ENCODE results near the gene PDS5B.
"Not testable (repeated sequence)": the region's sequence is repeated elsewhere in the genome, so short reads cannot be mapped to it uniquely, and the experiment has no call there.

PDS5B gene, protein sequence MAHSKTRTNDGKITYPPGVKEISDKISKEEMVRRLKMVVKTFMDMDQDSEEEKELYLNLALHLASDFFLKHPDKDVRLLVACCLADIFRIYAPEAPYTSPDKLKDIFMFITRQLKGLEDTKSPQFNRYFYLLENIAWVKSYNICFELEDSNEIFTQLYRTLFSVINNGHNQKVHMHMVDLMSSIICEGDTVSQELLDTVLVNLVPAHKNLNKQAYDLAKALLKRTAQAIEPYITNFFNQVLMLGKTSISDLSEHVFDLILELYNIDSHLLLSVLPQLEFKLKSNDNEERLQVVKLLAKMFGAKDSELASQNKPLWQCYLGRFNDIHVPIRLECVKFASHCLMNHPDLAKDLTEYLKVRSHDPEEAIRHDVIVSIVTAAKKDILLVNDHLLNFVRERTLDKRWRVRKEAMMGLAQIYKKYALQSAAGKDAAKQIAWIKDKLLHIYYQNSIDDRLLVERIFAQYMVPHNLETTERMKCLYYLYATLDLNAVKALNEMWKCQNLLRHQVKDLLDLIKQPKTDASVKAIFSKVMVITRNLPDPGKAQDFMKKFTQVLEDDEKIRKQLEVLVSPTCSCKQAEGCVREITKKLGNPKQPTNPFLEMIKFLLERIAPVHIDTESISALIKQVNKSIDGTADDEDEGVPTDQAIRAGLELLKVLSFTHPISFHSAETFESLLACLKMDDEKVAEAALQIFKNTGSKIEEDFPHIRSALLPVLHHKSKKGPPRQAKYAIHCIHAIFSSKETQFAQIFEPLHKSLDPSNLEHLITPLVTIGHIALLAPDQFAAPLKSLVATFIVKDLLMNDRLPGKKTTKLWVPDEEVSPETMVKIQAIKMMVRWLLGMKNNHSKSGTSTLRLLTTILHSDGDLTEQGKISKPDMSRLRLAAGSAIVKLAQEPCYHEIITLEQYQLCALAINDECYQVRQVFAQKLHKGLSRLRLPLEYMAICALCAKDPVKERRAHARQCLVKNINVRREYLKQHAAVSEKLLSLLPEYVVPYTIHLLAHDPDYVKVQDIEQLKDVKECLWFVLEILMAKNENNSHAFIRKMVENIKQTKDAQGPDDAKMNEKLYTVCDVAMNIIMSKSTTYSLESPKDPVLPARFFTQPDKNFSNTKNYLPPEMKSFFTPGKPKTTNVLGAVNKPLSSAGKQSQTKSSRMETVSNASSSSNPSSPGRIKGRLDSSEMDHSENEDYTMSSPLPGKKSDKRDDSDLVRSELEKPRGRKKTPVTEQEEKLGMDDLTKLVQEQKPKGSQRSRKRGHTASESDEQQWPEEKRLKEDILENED (N-terminal part only)

DNA sequence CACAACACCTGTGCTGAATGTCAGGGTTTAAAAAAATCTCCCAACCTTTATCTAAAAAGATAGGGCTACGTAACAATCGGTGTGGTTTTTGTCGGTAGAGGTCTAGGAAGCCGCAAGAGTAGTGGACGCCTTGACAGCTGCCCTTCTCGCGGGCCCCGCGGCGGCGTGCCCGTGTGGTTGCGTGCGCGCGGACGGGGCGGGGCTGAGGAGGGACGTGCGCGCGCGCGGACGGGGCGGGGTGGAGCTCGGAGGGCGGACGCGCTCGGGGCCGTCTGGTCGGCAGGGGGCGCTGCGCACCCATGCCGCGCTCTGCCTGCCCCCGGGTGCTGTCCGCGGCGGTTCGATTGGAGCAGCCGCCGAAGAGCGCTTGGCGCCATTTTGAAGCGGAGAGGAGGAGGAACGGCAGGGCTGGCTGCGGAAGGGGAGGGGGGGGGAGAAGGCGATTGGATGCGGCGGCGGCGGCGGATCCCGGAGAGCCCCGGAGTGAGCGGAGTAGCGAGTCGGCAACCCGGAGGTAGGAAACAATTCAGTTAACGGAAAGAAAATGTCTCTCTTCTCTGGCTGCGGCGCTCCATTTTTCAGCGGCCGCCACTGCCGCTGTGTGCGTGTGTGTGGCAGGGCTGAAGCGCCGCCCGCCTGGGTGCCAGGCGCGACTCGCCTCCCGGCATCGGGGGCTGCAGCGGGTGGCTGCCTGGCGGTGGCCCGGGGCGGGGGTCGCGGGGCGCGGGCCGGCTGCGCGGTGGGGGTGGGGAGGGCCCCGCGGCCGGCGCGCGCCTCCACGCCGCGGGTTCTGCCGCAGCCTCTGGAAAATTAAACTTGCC is at the start of gene PDS5B:
Gene PDS5B (plus strand): TSS at position 373 of the 821 bp plus-strand sequence. CDS start 62,321 bp downstream, outside the sequence.
- DNase-seq: peak; percentile 49 to 97 (median 92)

DNA sequence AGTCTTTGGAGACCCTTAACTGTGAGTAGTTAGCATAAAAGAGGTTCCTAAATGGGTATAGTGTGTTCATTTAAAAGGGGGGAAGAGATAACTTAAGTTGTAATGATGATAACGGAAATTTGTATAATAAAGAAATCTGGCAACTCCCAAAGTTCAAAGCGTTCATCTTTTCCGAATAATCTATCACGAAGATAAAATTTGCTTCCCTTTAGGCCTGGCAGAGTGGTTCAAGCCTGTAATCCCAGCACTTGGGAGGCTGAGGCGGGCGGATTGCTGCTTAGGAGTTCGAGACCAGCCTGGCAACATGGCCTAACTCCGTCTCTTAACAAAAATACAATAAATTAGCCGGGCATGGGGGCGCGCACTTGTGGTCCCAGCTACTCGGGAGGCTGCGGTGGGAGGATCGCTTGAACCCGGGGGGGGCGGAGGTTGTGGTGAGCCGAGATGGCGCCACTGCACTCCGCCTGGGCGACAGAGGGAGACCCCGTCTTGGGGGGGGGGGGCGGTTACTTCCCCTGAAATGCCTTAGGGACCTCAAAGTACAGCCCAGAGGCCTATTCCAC is 48.6 kb upstream of the PDS5B start:
- DNase-seq: peak in 22 of 58 donors; percentile 4 to 47 (median 21)

DNA sequence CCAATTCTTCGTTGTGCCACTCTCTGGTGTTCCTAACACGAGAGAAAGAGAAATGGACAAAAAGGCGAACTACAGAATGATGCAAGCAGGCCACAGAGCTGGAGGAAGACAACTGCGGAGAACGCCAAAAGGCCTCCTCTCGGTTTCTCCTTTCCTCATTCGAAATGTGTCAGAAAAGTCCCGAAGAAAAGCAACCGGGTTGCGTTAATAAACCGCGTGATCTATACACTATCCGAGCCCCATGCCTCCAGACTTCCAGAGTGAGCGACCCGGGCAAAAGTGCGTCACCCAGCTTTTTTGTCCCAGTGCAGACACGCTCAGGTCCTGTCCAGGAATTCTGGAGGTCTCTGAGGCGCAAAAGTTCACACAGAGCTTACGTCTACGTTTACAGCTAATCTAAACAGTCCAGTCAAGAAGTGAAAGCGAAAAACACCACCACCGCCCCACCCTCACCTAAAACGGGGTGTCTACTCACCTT is 48.1 kb upstream of the PDS5B start:
- peak in 29 of 58 donors; percentile 13 to 68 (median 44) for DNase-seq

DNA sequence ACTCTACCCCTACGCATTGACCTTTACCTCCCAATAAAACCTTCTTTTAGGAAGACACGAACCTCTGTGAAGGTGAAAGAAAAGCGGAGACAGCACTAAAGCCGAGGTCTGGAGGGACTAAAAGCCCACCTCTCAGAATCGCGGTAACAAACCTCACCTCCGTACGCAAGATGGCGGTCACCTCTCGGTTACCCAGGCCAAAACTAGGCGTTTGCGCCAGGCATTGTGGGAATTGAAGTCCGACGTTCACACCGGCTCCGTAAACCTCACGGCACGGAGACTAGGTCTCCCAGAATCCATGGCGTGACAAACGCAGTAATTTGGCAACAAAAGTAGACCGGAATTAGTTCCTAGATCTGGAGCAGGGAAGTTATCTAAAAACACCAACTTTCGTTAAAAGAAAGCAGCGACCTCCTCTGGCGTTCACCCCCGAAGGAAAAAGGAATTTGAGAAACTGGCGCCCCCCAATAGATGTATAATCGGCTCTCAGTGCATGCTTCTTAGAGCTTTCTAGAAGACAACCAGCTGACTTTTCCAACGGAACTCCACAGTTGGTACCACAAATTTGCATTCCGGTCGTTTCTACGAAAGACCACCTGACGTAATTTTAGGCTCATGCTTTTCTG is 47.5 kb upstream of the PDS5B start, which contains the start of gene N4BP2L2:
Gene N4BP2L2 (minus strand): TSS at position 175 of the 626 bp plus-strand sequence. CDS start 1,768 bp downstream, outside the sequence.
- peak; percentile 53 to 98 (median 92) for DNase-seq

DNA sequence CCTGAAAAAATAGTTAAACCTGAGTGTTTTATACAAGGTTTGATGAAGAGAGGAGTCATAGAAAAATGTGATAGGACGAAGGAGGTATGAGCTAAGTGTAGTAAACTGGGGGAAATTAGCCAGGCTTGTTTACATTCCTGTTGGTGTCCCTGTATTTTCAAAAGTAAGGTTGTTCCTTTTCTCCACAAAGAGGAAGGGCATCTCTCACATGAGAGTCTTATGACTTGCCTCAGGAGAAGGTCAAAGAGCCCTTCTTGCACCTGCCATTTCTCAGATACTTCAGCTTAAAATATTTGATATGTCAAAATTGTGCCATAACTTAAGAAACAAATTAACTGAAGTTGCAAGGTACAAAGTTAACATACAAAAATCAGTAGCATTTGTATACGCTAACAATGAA is 44.0 kb upstream of the PDS5B start:
- no peak for DNase-seq

DNA sequence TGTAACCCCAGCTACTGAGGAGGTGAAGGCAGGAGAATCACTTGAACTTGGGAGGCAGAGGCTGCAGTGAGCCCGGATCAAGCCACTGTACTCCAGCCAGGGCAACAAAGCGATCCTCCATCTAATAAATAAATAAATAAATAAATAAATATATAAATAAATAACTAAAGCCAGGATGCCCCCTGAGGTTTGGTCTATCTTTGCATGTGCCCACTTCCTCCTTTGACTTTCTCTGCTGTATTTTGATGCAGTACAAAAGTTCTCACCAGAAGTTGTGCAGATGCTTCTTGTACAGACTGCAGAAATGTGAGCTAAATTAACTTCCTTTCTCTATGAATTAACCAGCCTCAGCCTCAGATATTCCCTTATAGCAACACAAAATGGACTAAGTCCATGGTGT is 41.2 kb upstream of the PDS5B start:
- no peak for DNase-seq

DNA sequence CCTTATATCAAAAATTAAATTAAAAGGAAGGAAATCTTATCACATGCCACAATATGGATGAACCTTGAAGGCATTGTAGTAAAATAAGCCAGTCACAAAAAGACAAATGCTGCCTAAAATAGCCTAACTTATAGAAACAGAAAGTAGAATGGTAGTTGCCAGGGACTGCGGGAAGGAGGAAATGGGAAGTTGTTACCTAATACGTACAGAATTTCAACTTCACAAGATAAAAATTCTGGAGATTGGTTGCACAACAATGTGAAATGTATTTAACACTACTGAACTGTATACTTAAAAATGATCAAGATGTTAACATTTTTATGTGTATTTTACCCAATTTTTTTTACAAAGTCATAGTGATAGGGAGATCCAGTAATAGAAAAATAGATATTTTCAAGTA is 37.4 kb upstream of the PDS5B start:
- DNase-seq: no peak

DNA sequence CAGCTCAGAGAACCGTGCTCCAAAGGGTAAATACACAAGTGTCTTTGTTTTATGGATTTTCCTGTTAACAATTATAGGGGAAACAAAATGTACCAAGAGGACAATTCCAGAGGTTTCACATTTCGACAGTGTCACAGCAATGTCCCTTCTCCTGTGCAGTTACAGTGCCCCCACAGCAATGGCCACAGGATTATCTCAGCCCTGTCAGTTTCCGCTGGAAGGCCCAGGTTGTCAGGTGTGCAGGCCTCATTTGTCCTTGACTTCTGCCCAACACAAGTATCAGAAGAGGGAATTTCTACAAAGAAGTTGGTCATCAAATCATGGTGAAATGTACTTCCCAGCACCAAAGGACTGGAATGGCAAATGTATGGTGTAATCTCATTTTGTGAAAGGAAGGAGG is 36.5 kb upstream of the PDS5B start:
- no peak for DNase-seq

DNA sequence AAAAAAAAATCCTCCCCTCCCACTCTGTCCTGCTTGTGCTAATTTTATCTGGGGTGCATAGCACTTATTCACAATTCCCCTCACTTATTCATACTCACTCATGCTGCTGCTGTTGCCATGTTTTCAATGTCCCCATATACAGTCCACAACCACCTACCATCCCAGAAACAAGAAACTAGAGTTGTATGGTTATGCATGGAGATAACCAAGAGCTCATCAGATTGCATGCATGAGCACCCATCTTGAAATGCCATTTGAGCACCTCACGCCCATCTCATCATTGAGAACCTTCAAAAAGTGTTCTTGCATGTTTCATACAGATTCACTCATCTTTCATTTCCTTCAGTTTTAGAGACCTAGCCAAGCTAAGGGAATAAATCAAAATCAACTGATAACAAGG is 32.5 kb upstream of the PDS5B start:
- DNase-seq: no peak

DNA sequence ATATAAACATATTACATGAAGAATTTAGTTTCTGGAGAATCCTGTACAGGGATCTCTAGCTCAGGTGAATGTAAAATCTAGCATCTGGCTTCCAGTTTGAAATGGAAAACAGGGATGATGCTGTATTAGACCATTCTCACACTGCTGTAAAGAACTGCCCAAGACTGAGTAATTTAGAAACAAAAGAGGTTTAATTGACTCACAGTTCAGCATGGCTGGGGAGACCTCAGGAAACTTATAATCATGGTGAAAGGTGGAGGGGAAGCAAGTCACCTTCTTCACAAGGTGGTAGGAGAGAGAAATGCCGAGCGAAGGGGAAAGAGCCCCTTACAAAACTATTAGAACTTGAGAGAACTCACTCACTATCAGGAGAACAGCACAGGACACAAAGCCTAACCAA is 30.6 kb upstream of the PDS5B start:
- no peak for DNase-seq

DNA sequence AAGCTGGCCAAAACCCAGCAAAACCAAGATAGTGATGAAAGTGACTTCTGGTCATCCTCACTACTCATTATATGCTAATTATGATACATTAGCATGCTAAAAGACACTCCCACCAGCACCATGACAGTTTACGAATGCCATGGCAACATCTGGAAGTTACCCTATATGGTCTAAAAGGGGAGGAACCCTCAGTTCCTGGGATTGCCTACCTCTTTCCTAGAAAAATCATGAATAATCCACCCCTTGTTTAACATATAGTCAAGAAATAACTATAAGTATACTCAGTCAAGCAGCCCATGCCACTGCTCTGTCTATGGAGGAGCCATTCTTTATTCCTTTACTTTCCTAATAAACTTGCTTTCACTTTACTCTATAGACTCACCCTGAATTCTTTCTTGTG is 25.4 kb upstream of the PDS5B start:
- DNase-seq: not testable (repeated sequence)

DNA sequence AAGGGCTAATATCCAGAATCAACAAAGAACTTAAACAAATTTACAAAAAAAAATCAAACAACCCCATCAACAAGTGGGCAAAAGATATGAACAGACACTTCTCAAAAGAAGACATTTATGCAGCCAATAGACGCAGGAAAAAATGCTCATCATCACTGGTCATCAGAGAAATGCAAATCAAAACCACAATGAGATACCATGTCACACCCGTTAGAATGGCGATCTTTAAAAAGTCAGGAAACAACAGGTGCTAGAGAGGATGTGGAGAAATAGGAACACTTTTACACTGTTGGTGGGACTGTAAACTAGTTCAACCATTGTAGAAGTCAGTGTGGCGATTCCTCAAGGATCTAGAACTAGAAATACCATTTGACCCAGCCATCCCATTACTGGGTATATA is 10.6 kb upstream of the PDS5B start:
- not testable (repeated sequence) for DNase-seq

DNA sequence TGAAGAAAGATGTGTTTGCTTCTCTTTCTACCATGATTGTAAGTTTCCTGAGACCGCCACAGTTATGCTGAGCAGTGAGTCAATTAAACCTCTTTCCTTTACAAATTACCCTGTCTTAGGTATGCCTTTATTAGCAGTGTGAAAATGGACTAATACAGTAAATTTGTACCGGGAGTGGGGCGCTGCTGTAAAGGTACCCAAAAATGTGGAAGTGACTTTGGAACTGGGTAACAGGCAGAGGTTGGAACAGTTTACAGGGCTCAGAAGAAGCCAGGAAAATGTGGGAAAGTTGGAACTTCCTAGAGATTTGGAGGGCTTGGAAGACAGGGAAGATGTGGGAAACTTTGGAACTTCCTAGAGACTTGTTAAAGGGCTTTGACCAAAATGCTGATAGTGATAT is 9.2 kb upstream of the PDS5B start:
- no peak for DNase-seq

DNA sequence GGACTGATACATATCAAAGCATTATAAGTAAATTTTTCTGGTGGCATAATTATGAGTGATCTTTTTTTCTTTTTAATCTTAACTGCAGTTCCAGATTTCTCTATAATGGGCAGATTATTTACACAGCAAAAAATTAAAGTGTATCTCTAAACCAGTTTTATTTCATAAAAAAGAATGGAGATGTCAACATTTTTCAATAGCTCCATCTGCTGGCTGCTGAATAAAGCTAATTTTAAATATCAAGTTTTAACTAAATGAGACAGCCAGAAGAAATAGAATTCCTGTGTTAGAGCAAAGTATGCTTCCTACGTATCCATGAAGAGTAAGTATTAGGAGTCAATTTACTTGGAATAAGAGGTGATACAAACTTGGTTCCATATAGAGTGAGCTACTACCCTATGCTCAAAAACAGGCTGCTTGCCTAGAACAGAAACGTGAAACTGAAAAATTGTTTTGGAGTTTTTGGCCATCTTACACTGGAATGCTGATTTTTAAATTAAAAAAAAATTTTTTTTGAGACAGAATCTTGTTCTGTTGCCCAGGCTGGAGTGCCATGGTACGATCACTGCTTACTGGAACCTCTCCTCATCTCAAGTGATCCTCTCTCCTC is 5.0 kb upstream of the PDS5B start:
- peak in 1 of 58 donors; percentile 20 for DNase-seq

DNA sequence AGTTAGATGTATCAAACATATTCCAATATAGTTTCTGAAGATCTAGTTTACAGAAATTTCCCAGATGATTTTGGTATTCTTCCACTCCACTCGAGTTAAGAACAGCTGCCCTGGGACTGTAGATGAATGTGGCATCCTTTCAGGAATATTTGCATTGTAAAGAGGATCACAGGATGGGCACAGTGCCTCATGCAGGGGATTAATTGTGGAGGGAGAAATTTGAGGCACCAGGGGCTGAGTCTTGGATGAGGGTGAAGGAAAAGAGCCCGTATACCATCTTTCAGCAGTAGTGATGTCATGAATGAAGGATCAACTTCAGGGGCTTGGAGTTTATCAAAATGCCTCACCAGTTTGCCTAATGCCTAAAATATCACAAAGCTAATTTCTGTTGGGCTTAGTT is 4.0 kb upstream of the PDS5B start:
- no peak for DNase-seq

DNA sequence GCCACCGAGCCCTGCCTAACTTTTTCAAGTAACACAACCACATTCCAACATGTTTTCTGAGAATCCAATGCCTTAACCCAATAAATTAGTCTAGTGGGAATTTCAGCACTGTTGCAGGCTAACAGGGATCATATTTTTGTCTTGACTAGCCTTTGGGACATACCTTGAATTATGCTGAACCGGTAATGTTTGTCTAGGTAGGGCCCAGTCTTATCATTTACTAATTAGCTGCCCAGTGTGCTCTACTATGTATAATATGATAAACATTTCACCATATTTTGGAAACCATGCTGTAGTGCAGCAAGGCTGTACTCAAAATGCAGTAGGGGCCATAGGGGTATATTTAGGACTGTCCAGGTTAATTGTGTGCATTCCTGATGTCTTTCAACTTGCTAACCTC is 3.3 kb upstream of the PDS5B start:
- no peak for DNase-seq

DNA sequence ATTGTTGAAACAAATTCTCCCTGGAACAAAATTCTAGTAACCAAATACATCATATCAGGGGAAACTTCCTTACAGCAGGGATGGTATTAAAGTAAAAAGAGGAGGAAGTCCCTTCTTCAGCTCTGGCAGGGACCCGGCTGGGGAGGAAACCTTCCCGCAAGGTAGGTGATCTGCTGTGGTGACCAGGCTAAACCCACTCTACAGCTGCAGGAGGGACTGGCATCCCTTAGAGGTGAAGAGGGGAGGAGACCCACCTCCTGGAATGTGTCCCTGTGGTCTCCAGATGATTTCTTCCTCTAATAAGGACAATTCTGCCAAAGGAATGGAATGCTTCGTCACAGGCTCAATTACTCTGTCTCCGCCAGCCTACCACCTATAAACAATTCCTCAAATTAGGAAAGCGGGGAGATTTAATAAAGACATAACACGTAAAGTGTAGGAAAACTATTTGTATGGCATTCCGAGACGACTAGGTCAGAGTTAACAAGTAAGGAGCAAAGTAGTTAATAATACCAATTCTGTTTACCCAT is 637 bp upstream of the PDS5B start:
- DNase-seq: peak in 17 of 58 donors; percentile 1 to 16 (median 2)

DNA sequence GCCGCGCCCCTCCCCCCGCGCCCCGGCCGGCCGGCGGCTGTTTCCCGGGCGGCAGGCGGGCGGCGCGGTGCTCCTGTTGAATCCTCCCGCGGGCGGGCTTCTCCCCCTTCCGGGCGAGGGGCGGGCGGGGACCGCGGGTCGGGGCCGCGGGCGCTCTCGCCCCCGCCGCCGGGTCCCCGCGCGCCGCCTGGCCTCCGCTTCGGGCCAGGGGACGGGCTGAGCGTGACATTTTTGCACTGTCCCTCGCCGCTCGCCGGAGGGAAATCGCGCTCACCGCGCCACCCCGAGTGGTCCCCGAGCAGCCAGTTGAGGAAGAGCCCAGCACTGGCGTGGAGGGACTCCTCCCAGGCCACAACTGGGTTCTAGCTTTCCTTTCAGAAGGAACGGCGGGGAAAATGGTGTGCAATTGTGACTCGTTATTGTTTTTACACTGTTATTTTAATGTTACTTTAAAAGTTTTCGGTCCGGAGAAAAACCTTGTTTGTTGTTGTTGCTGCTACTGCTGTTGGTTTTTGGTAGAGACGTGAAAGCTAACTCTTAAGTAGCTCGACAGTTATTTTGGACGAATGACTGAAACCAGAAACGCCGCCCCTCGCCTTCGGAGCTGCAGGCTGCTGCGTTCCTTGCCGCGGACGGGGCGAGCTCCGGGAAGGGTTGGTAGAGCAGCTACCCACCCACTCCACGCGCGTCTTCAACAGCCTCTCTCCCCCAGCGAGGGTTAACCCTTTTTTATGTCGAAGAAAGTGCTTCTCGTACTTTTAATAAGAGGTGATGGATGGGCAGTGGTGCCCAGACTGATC is 959 bp downstream of the PDS5B start:
- DNase-seq: peak in 56 of 58 donors; percentile 2 to 79 (median 51)
